ENCODE results near the gene ANTXRL. TPM values are rescaled to one million over a fixed set of nuclear protein-coding genes. Genes with fewer than 3 reads are reported as not detected.
"Not testable (repeated sequence)": the region's sequence is repeated elsewhere in the genome, so short reads cannot be mapped to it uniquely, and the experiment has no call there.

ANTXRL gene
- total and polyA plus RNA-seq, 2 experiments from 2014 or later = not detected

DNA sequence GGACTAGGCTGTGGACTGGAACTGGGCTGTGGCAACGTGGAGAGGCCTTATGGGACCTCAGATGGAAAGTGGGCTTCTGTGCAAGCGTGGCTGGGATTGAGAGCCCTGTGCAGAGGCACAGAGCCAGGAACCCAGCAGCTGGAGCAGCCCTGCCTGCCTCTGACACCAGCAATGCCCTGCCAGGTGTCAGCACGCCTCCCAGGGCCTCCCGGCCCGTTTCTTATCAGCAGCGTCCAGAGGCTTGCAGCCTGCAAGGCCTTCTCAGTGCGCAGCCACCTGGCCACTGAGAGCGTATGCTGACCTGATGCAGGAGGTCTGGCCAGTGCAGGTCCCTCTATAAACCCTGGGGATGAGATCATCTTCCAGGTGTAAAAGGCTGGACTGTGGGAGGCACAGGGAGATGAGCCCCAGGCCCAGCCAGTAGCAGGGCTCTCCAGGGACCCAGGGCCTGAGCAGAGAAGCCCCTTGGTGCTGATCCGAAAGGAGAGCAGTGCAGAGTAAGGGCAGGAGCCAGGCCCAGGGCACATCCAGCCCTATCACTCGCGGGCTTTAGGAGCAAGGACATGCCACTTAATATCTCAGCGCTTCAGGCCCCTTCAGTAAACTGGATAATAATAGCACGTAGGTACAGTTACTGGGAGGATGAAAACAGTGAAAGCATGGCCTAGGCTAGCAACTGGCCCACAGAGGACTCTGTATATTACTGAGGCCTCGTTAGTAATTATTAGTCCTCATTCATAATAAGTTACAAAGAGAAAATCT, 38.8 kb upstream of the ANTXRL start (continued):
- TF ChIP-seq, protein P1, sequence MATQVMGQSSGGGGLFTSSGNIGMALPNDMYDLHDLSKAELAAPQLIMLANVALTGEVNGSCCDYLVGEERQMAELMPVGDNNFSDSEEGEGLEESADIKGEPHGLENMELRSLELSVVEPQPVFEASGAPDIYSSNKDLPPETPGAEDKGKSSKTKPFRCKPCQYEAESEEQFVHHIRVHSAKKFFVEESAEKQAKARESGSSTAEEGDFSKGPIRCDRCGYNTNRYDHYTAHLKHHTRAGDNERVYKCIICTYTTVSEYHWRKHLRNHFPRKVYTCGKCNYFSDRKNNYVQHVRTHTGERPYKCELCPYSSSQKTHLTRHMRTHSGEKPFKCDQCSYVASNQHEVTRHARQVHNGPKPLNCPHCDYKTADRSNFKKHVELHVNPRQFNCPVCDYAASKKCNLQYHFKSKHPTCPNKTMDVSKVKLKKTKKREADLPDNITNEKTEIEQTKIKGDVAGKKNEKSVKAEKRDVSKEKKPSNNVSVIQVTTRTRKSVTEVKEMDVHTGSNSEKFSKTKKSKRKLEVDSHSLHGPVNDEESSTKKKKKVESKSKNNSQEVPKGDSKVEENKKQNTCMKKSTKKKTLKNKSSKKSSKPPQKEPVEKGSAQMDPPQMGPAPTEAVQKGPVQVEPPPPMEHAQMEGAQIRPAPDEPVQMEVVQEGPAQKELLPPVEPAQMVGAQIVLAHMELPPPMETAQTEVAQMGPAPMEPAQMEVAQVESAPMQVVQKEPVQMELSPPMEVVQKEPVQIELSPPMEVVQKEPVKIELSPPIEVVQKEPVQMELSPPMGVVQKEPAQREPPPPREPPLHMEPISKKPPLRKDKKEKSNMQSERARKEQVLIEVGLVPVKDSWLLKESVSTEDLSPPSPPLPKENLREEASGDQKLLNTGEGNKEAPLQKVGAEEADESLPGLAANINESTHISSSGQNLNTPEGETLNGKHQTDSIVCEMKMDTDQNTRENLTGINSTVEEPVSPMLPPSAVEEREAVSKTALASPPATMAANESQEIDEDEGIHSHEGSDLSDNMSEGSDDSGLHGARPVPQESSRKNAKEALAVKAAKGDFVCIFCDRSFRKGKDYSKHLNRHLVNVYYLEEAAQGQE (IDR thresholded peaks at IDR 0.05; ENCODE audit: unreplicated experiment) = no peak
- TF ChIP-seq ZNF114 (CRISPR knock-in tag; IDR thresholded peaks at IDR 0.05) (no peak), JUNB (IDR thresholded peaks at IDR 0.05; ENCODE audit: unreplicated experiment) (no peak), EZH2 (IDR thresholded peaks at IDR 0.05; ENCODE audit: low read depth, unreplicated experiment) (no peak), EZH2phosphoT487 (IDR thresholded peaks at IDR 0.05; ENCODE audit: unreplicated experiment) (no peak), ZNF331 (CRISPR knock-in tag; IDR thresholded peaks at IDR 0.05; ENCODE audit: low read depth) (no peak), NANOG (IDR thresholded peaks at IDR 0.05; ENCODE audit: borderline replicate concordance) (no peak)
- TF ChIP-seq, protein P2, sequence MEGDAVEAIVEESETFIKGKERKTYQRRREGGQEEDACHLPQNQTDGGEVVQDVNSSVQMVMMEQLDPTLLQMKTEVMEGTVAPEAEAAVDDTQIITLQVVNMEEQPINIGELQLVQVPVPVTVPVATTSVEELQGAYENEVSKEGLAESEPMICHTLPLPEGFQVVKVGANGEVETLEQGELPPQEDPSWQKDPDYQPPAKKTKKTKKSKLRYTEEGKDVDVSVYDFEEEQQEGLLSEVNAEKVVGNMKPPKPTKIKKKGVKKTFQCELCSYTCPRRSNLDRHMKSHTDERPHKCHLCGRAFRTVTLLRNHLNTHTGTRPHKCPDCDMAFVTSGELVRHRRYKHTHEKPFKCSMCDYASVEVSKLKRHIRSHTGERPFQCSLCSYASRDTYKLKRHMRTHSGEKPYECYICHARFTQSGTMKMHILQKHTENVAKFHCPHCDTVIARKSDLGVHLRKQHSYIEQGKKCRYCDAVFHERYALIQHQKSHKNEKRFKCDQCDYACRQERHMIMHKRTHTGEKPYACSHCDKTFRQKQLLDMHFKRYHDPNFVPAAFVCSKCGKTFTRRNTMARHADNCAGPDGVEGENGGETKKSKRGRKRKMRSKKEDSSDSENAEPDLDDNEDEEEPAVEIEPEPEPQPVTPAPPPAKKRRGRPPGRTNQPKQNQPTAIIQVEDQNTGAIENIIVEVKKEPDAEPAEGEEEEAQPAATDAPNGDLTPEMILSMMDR (conservative IDR thresholded peaks at IDR 0.05; ENCODE audit: low read depth in 2 of 2) = no peak
- TF ChIP-seq, protein P3, sequence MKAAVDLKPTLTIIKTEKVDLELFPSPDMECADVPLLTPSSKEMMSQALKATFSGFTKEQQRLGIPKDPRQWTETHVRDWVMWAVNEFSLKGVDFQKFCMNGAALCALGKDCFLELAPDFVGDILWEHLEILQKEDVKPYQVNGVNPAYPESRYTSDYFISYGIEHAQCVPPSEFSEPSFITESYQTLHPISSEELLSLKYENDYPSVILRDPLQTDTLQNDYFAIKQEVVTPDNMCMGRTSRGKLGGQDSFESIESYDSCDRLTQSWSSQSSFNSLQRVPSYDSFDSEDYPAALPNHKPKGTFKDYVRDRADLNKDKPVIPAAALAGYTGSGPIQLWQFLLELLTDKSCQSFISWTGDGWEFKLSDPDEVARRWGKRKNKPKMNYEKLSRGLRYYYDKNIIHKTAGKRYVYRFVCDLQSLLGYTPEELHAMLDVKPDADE (IDR thresholded peaks at IDR 0.05) = no peak

DNA sequence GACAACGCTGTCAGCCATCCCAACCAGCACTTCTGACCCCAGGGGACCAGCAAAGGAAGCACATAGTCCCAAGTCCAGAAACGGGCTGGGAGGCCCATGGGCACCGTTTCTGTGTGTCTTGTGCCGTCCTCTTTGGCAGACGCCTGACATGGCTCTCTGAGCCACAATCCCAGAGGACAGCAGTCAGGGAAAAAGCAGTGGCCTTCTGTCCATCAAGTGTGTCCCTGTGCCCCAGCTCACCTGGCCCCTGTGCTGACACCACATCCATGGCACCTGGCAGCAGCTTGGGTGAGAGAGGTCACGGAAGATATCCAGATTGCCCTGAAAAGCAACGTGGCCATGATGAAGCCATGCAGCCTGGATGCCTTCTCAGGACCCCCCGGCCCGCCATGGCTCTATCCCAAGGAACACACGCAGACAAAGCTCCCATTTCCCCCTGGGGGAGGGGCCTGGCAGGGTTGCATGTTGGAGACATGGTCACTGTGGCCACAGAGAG, 38.1 kb upstream of the ANTXRL start:
- no peaks in the 10 kb centered on the region for H3K9me3 Mint-ChIP-seq
- H3K27ac ChIP-seq (ENCODE audit: low read depth) = no peak overlapping the region
- no peak overlapping the region for H2AFZ ChIP-seq
- no peaks in the 10 kb centered on the region for H3F3A ChIP-seq (replicated peaks; ENCODE audit: low read depth)
- no peaks in the 10 kb centered on the region for H4K20me1 ChIP-seq (replicated peaks; ENCODE audit: insufficient read depth)
- no peak overlapping the region for H3K4me3 Mint-ChIP-seq
- no peaks in the 10 kb centered on the region for H3K9me2 ChIP-seq (ENCODE audit: insufficient read depth)
- H3K4me2 ChIP-seq = no peak overlapping the region
- no peaks in the 10 kb centered on the region for H3K36me3 ChIP-seq (ENCODE audit: insufficient read depth)
- DNase-seq (ENCODE audit: low spot score) (no peak), ATAC-seq (no peak)
- H3K27me3 ChIP-seq (ENCODE audit: insufficient read depth) = no peaks in the 10 kb centered on the region
- no peak overlapping the region for H3K4me3 ChIP-seq
- H3K36me3 Mint-ChIP-seq (ENCODE audit: low read depth) = no peaks in the 10 kb centered on the region
- H3K4me1 Mint-ChIP-seq = no peaks in the 10 kb centered on the region; the same call in 2 of the 3 replicates
- H3K27me3 Mint-ChIP-seq (ENCODE audit: insufficient read depth, low read depth, poor library complexity) = peaks cover 6% of the 10 kb centered on the region
- H3K4me1 ChIP-seq (ENCODE audit: insufficient read depth) = no peaks in the 10 kb centered on the region
- H3K79me2 ChIP-seq (replicated peaks; ENCODE audit: insufficient read depth) = no peaks in the 10 kb centered on the region
- no peak overlapping the region for H3K27ac Mint-ChIP-seq
- TF ChIP-seq STAT1 (IDR thresholded peaks at IDR 0.05; ENCODE audit: unreplicated experiment) = no peak
- no peak for TF ChIP-seq JUNB (IDR thresholded peaks at IDR 0.05; ENCODE audit: unreplicated experiment)
- no peak for TF ChIP-seq POLR2AphosphoS5 (IDR thresholded peaks at IDR 0.05; ENCODE audit: low read depth)
- TF ChIP-seq CREB1 (CRISPR knock-in tag; IDR thresholded peaks at IDR 0.05; ENCODE audit: low read depth) = no peak

DNA sequence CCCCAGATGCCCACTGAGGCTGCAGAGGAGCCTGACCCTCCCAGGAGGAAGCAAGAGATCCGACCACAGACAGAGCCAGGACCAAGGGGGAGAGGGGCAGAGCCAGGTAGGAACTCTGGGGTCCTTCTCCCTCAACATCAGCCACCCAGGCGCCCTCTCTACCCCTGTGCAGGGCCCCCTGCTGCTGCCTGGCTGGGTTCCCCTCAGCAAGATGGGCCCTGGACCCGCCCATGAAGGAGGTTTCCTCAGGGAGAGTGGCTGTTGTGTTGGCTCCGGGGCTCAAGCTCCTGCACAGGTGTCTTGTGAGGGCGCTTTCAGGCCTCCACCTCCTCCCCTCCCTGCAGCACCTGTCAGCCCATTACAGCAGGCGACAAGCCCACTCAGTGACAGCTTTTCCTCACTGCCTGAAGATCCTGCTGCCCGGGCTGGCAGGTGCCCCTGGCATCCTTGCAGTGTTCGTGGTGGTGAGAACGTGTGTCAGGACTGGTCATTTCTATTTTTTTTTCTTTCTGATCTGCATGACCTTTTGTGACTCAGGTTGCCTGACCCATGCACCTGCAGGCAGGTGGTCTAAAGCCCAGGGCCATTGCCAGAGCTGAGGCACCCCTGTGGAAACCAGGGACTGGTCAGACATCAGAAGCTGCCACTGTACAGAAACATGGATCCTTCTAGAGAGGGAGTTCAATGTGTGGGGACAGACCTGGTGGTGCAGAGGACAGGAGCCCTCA, 37.0 kb upstream of the ANTXRL start:
- not testable (repeated sequence) for H3K36me3 ChIP-seq (ENCODE audit: insufficient read depth); DNase-seq (ENCODE audit: low spot score); H3K27ac ChIP-seq (ENCODE audit: low read depth); H3K4me1 Mint-ChIP-seq; H3K4me2 ChIP-seq; H3F3A ChIP-seq (replicated peaks; ENCODE audit: low read depth); H3K4me3 ChIP-seq; H3K36me3 Mint-ChIP-seq (ENCODE audit: low read depth); ATAC-seq; H3K4me3 Mint-ChIP-seq; H3K4me1 ChIP-seq (ENCODE audit: insufficient read depth); H3K27me3 ChIP-seq (ENCODE audit: insufficient read depth); H3K9me2 ChIP-seq (ENCODE audit: insufficient read depth); H3K27ac Mint-ChIP-seq; H3K9me3 Mint-ChIP-seq; H3K79me2 ChIP-seq (replicated peaks; ENCODE audit: insufficient read depth); H2AFZ ChIP-seq; H3K27me3 Mint-ChIP-seq (ENCODE audit: insufficient read depth, low read depth, poor library complexity); H4K20me1 ChIP-seq (replicated peaks; ENCODE audit: insufficient read depth)

All from GM23338 (cell line).